Upper lobe of left lung (tissue), 6 donors: ENCODE results near the gene ECE1. TPM values are rescaled to one million over a fixed set of nuclear protein-coding genes. Genes with fewer than 3 reads are reported as not detected.

Experiments
- ATAC-seq, 2 donors: fragments of 200-7000 bp; cut with Tn5 transposase; one replicate each; pipeline ENCODE4 v1.9.1; 2022; ENCODE audit warnings: mild to moderate bottlenecking in 2 of 2, moderate library complexity in 2 of 2; ENCODE audit not compliant: low FRiP score in 2 of 2
- DNase-seq, 2 donors: peaks; one replicate each; pipeline ENCODE4 v3.0.0-alpha.2; 2019 to 2020
- H3K27ac ChIP-seq, 4 donors: fragments of 200-600 bp; sonication (generic); one replicate each; pipeline ENCODE4 v1.5.1; 2016 to 2019
- H3K27me3 ChIP-seq, 4 donors: fragments of 200-600 bp; sonication (generic); one replicate each; pipeline ENCODE4 v1.5.1; 2017 to 2019
- H3K36me3 ChIP-seq, 4 donors: fragments of 200-600 bp; sonication (generic); one replicate each; pipeline ENCODE4 v1.5.1; 2016 to 2019
- H3K4me1 ChIP-seq, 4 donors: fragments of 200-600 bp; sonication (generic); one replicate each; pipeline ENCODE4 v1.5.1; 2018 to 2019
- H3K4me3 ChIP-seq, 4 donors: fragments of 200-600 bp; sonication (generic); one replicate each; pipeline ENCODE4 v1.5.1; 2017 to 2019; ENCODE audit warnings: mild to moderate bottlenecking in 2 of 4, moderate library complexity in 1 of 4
- H3K9me3 ChIP-seq, 4 donors: fragments of 200-600 bp; sonication (generic); one replicate each; pipeline ENCODE4 v1.5.1; 2018 to 2019
- EP300 ChIP-seq, 4 donors: sonication (generic); formaldehyde crosslinking; IDR thresholded peaks; one replicate each; pipeline ENCODE4 v1.5.1; 2017; ENCODE audit warnings: antibody characterized with exemption in 4 of 4, control low read depth in 2 of 4
- POLR2A ChIP-seq, 4 donors: fragments of 450-650 bp; IDR thresholded peaks; one replicate each; pipeline ENCODE4 v1.5.1; 2016 to 2017; ENCODE audit warnings: antibody characterized with exemption in 4 of 4, mild to moderate bottlenecking in 2 of 4
- POLR2AphosphoS5 ChIP-seq, 2 donors: sonication (generic); formaldehyde crosslinking; IDR thresholded peaks; one replicate each; pipeline ENCODE4 v1.5.1; 2017; ENCODE audit warnings: antibody characterized with exemption in 2 of 2
- WGBS, 2 donors: methylation state at CpG; one replicate each; pipeline ENCODE4 v1.1.5; 2017 to 2018; 5-methylcytosine and 5-hydroxymethylcytosine counted together
- total RNA-seq, 6 donors: library from RNA; depleted of rRNA in 4 of 6; stranded (reverse); fragments of >200 nt in 4 of 6; gene quantifications; one replicate each; pipeline versions ENCODE4 v1.1.0 to v1.2.1, GENCODE V29; 2016 to 2021
- TF ChIP-seq, protein P1 (sequence below), 6 experiments: fragments of 450-650 bp in 4 of 6; fragments of 200-600 bp in 2 of 6; sonication (generic) in 2 of 6; IDR thresholded peaks; one replicate each; pipeline ENCODE4 v1.5.1; 2016 to 2019; ENCODE audit warnings: antibody characterized with exemption in 6 of 6
- donor health status: DM: no; HTN: no; CAD: no; lungs with moderate emphysema.
- donor health status: DM: no; HTN: yes; CAD: no; lungs with severe emphysema.

ECE1 gene
- total RNA-seq, 6 donors from 2014 or later = 55.8 to 120 (median 74.8) TPM

DNA sequence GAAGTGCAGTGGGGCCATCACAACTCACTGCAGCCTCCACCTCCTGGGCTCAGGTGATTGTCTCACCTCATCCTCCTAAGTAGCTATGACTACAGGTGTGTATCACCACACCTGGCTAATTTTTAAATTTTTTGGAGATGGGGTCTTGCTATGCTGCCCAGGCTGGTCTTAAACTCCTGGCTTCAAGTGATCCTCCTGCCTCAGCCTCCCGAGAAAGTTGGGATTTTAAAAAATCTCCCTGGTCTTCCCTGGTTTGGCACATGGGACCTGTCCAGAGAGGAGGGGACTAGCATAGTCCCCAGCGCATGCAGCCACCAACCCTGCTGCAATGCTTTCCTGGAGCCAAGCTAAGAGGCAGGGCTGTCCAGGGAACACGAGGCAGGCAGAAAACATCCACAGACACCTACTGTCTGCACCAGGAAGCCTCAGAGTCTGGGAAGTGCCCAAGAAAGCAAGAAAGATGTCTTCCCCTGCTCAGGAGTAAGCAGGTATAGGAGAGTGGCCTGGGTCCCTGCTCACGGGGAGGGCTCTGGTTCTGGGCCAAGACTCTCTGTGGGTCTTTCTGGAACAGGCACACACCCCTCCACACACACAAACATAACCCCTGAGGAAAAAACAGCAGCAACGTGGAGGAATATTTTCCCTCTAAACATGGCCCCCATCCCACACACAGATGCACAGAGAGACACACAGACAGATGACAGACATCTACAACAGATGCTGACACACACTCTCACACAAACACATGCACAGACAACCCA lies 30.8 kb downstream of the ECE1 start:
- DNase-seq (no peak), ATAC-seq (no peak)
- WGBS, 2 donors = 63 to 75% methylated on average over 4 to 5 of the region's 5 CpGs
- Histone ChIP-seq H3K36me3 (peaks cover 0 to 69% (median 27%) of the 10 kb centered on the region in 4 donors), H3K4me1 (peaks cover 44 to 64% (median 56%) of the 10 kb centered on the region in 4 donors), H3K27ac (peak overlapping the region in 2 of 4 donors; percentile 86 to 89), H3K4me3 (no peak overlapping the region), H3K27me3 (no peaks in the 10 kb centered on the region), H3K9me3 (no peaks in the 10 kb centered on the region)
- TF ChIP-seq EP300 (IDR thresholded peaks at IDR 0.05) (no peak), POLR2AphosphoS5 (IDR thresholded peaks at IDR 0.05) (no peak), POLR2A (IDR thresholded peaks at IDR 0.05) (no peak)
- TF ChIP-seq, protein P1, sequence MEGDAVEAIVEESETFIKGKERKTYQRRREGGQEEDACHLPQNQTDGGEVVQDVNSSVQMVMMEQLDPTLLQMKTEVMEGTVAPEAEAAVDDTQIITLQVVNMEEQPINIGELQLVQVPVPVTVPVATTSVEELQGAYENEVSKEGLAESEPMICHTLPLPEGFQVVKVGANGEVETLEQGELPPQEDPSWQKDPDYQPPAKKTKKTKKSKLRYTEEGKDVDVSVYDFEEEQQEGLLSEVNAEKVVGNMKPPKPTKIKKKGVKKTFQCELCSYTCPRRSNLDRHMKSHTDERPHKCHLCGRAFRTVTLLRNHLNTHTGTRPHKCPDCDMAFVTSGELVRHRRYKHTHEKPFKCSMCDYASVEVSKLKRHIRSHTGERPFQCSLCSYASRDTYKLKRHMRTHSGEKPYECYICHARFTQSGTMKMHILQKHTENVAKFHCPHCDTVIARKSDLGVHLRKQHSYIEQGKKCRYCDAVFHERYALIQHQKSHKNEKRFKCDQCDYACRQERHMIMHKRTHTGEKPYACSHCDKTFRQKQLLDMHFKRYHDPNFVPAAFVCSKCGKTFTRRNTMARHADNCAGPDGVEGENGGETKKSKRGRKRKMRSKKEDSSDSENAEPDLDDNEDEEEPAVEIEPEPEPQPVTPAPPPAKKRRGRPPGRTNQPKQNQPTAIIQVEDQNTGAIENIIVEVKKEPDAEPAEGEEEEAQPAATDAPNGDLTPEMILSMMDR (IDR thresholded peaks at IDR 0.05) = no peak

DNA sequence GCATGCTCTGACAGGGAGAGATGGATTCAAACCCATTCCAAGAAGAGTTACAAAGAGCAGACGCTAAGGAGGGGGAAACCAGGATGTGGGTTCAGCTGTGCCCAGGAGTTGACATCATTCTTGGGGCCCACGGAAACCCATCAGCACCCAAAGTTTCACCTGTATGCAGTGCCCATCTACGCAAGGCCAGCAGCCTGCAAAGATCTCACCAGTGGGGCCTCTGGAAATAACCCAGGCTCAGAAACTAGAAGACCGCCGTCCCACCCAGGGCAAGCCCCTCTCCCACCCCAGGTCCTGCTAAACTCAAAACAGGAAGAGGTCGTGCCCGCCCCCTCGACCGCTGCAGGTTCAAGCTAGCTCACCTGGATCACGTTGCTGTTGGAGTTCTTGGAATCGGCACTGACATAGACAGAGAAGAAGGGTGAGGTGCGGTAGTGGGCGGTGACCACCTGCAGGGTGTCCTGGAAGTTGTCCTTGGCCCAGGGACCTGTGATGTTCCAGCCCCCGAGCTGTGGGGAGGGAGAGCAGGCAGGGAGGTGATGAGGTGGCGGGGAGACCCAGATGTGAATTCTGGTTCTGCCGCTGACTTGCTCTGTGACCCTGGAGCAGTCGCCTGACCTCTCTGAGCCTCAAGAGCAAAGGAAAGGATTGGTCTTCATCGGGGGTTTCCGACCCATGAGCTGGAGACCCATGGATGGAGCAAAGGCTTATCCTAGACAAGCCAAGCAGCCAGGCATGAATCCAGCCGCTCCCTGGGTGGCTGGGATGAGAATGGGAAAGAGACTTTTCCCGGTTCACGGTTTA lies 31.7 kb downstream of the ECE1 start:
- 83 to 92% methylated on average over 15 to 20 of the region's 22 CpGs for WGBS, 2 donors
- H3K27me3 ChIP-seq = no peaks in the 10 kb centered on the region
- DNase-seq (no peak), ATAC-seq (no peak)
- H3K27ac ChIP-seq = no peak overlapping the region
- H3K4me3 ChIP-seq = no peak overlapping the region
- TF ChIP-seq, protein P1 (IDR thresholded peaks at IDR 0.05) = no peak
- no peak for TF ChIP-seq EP300 (IDR thresholded peaks at IDR 0.05)
- TF ChIP-seq POLR2AphosphoS5 (IDR thresholded peaks at IDR 0.05) = no peak
- no peak for TF ChIP-seq POLR2A (IDR thresholded peaks at IDR 0.05)
- H3K9me3 ChIP-seq = no peaks in the 10 kb centered on the region
- H3K4me1 ChIP-seq = peaks cover 42 to 59% (median 52%) of the 10 kb centered on the region in 4 donors
- H3K36me3 ChIP-seq = peaks cover 0 to 69% (median 30%) of the 10 kb centered on the region in 4 donors

DNA sequence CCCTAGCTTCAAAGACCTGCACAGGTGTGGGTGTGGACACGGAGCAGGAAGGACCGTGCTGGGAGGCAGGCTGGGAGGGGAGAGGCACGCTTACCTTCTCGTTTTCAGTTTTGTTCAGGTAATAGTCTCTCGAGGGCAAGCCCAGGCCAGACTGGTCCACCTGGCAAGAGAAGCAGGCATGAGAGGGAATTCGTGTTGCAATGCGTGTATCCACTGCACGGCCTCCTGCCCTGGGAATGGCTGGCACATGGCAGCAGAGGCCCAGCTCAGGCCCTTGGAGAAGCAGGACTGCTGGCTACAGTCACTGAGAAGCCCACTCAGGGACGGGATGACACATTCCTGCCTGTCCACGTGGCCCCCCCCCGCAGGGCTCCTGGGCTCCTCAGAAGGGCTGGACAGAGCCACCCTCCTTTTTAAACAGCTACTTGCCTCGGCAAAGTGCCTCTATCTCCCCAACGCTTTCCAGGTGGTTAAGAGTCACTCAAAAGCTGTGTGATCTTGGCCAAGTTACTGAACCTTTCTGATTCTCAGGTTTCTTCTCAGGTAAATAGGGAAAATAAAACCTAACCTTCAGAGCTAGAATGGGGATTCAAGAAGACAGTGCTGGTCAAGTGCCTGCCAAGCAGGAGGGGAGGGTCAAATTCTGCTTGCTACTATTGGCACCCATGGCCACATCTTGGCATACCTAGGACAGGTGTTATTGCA lies 32.7 kb downstream of the ECE1 start:
- Histone ChIP-seq H3K27me3 (no peaks in the 10 kb centered on the region), H3K4me1 (peaks cover 34 to 50% (median 42%) of the 10 kb centered on the region in 4 donors), H3K4me3 (no peak overlapping the region), H3K9me3 (no peaks in the 10 kb centered on the region), H3K27ac (peak overlapping the region in 1 of 4 donors; percentile 19), H3K36me3 (peaks cover 0 to 77% (median 30%) of the 10 kb centered on the region in 4 donors)
- ATAC-seq = no peak
- WGBS, 2 donors = 87 to 88% methylated on average over 8 to 13 of the region's 13 CpGs
- no peak for DNase-seq
- TF ChIP-seq POLR2AphosphoS5 (IDR thresholded peaks at IDR 0.05) (no peak), POLR2A (IDR thresholded peaks at IDR 0.05) (no peak), EP300 (IDR thresholded peaks at IDR 0.05) (no peak)
- TF ChIP-seq, protein P1 (IDR thresholded peaks at IDR 0.05) = no peak

DNA sequence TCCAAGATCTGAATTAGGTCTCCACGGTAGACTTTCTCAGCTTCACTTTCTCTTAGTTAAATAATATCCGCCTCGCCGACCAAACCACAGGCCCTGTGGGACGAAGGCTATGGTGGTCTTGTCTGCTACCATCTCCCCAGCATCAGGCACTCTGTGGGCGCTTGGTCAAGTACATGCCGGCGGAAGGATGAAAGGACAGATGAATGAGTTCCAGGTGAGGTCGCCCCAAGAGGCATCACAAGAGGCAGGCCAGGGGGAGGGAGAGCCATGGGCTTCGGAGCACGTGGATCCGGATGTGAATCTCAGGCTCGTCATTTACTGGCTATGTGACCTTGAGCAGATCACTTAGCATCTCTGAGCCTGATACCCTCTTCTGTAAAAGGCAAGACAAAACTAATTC lies 33.5 kb downstream of the ECE1 start:
- 89 to 91% methylated on average over 13 of the region's 13 CpGs for WGBS, 2 donors
- peak overlapping the region in 1 of 4 donors; percentile 19 for H3K27ac ChIP-seq
- H3K9me3 ChIP-seq = no peaks in the 10 kb centered on the region
- peaks cover 0 to 85% (median 30%) of the 10 kb centered on the region in 4 donors for H3K36me3 ChIP-seq
- DNase-seq = no peak
- no peak for TF ChIP-seq EP300 (IDR thresholded peaks at IDR 0.05)
- H3K4me1 ChIP-seq = peaks cover 27 to 44% (median 36%) of the 10 kb centered on the region in 4 donors
- H3K4me3 ChIP-seq = no peak overlapping the region
- no peaks in the 10 kb centered on the region for H3K27me3 ChIP-seq
- ATAC-seq = no peak

DNA sequence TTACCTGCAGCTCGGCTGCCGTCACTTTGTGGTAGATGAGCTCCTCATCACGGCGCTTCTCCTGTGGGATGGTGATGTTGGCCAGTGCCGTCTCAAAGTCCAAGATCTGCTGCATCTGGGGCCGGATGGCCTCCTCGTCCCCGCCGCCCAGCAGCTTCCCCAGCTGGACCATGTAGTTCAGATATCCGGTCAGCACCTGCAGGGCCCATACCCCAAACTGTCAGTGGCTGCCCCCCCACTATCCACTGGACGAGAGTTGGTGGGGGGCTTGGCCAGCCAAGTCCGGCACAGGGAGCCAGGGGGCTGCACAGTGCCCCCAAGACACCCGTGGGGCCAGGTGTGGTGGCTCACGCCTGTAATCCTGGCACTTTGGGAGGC lies 34.3 kb downstream of the ECE1 start:
- Histone ChIP-seq H3K9me3 (no peaks in the 10 kb centered on the region), H3K27me3 (no peaks in the 10 kb centered on the region), H3K4me3 (no peak overlapping the region), H3K27ac (peak overlapping the region in 1 of 4 donors; percentile 15), H3K36me3 (peaks cover 0 to 94% (median 34%) of the 10 kb centered on the region in 4 donors), H3K4me1 (peaks cover 18 to 35% (median 28%) of the 10 kb centered on the region in 4 donors)
- ATAC-seq (no peak), DNase-seq (no peak)
- 93 to 99% methylated on average over 3 to 14 of the region's 14 CpGs for WGBS, 2 donors
- TF ChIP-seq EP300 (IDR thresholded peaks at IDR 0.05) (no peak), POLR2A (IDR thresholded peaks at IDR 0.05) (no peak), POLR2AphosphoS5 (IDR thresholded peaks at IDR 0.05) (no peak)
- TF ChIP-seq, protein P1 (IDR thresholded peaks at IDR 0.05) = no peak
